Measurements from ENCODE around the gene KISS1R.
"Not testable (repeated sequence)": the region's sequence is repeated elsewhere in the genome, so short reads cannot be mapped to it uniquely, and the experiment has no call there.

Gene KISS1R

GRCh38 chr19:917323-918151 lies at the start of gene KISS1R:
TSS of gene KISS1R (plus strand) at chr19:917333. CDS start at chr19:917503, 170 bp downstream.
- DNase-seq (ENCODE audit: low read depth): no peak

- no peak for DNase-seq (ENCODE audit: low read depth)
These were observed 49.2 kb upstream of the KISS1R start for GRCh38 chr19:867855-868457.

- no peak for DNase-seq (ENCODE audit: low read depth)
These were observed 48.5 kb upstream of the KISS1R start for GRCh38 chr19:868458-869244.

DNA sequence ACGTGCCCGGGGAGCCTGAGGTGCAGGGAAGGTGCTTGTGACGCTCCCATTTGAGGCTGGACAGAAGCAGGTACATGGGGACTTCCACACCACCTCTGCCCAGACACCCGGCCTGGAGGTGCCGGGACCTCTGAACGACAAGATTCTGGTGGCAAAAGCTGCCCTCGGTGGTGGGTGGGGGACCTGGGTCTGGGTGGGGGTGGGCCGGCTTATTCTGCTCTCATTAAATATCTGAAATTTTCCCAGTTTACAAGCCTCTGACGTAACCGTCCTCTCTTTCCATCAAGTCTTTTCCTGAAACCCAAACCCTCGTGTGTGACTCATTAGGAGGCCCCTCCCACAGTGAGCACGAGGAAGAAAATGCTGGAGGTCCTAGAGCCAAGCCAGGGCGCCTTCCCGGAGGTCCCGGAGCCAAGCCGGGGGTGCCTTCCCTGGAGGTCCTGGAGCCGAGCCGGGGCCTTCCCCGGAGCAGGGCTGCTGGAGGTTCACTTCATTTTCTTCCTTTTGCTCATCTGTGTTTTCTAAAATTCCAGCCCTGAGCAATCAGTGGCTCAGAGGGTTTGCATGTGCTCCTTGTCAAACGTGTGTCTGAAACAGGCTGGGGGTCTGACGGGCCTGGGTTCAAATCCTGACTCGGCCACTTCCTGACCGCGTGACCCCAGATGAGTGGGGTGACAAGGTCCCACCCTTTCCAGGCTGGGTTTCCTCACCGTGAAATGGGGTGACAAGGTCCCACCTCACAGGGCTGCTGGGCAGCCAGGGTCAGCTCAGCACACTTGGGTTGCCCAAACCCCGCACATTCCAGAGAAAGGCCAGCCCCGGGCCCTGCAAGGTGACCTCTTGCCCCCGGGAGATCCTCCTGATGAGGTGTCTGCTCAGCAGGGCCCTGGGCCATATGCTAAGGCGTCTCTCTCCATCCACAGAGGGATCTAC lies 47.6 kb upstream of the KISS1R start:
- peak; percentile 80 for DNase-seq (ENCODE audit: low read depth)

GRCh38 chr19:870314-870713 lies 46.8 kb upstream of the KISS1R start:
- no peak for DNase-seq (ENCODE audit: low read depth)

DNA sequence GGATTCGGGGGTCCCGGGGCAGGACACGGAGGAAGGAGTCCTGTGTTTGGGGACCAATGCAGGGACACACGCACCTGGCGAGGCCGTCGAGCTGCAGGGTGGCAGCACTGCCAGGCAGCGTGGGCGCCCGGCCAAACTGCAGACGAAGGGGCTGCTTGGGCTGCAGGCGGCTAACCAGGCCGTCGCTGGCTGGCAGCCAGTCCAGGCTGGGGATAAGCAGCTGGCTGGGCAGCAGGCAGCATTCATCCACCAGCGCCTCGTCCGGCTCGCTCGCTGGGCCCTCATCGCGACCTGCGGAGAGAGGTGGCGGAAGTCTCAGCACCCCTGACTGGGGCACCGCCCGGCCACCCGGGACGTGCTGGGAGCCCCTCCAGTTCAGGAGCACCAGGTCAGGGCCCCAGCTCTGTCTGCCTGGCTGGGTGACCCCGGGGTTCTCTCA lies 46.2 kb upstream of the KISS1R start:
- DNase-seq (ENCODE audit: low read depth): no peak

DNA sequence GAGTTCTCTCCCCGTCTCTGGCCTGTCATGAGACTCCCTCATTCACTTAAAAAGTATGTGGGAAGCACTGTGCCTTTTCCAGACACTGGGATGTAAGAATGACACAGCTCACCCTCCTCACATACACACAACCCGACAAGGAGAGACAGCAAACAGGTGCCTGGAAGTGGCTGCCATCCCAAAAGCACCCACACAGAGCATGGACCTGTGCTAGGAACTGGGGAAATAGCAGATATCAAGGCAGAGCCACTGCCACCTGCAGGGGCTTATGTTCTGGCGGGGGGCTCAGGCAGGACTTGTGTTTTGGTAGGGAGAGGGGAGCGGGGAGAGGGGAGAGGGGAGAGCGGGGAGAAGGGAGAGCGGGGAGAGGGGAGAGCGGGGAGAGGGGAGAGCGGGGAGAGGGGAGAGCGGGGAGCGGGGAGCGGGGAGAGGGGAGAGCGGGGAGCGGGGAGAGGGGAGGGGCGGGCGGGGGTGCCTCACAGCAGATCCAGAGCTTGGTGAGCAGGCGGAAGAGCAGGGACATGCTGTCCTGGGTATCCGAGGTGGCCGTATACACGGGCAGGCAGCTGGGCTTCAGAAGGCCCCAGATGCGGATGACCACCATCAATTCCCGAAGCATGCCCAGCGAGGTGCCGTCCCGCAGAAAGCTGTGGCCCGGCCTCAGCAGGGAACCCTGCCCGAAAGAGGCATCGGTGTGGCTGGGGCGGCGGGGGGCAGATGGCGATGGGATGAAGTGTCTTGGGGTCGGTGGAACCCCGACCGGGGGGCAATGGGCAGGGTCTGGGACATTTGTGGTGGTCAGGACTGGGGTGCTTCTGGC lies 45.5 kb upstream of the KISS1R start:
- DNase-seq (ENCODE audit: low read depth): no peak

DNA sequence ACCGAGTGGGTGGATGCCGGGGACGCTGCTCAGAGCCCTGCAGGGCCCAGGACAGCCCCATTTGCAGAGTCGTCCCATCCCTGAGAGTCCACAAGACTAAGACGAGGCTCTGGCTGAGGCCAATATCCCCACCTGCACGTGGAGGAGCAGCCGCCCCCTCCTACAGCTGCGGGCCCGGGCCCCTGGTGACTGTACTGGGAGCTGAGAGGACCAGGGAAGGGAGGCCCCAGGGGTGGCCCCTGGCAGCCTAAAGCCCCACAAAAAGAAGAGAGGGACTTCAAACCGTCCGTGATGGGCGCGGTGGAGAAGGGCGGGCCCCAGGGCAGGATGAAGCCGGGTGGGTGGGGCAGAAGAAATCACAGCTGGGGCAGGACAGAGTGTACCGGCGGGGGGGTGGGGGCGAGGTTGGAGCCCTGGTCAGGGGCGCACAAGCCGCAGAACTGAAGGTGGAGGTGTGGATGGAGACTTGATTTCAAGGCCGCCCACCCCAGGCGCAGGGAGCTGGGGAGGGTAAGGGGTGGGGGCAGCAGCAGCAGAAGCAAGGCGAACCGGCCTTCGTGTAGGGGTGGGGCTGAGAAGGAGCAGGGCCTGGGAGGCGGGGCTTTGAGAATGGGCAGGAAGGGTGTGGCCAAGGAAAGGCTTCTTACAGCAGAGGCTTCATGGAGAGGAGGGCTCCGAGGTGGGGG lies 44.7 kb upstream of the KISS1R start:
- peak; percentile 52 for DNase-seq (ENCODE audit: low read depth)

- DNase-seq (ENCODE audit: low read depth): peak; percentile 39
These were observed 44.0 kb upstream of the KISS1R start for GRCh38 chr19:873084-873483.

DNA sequence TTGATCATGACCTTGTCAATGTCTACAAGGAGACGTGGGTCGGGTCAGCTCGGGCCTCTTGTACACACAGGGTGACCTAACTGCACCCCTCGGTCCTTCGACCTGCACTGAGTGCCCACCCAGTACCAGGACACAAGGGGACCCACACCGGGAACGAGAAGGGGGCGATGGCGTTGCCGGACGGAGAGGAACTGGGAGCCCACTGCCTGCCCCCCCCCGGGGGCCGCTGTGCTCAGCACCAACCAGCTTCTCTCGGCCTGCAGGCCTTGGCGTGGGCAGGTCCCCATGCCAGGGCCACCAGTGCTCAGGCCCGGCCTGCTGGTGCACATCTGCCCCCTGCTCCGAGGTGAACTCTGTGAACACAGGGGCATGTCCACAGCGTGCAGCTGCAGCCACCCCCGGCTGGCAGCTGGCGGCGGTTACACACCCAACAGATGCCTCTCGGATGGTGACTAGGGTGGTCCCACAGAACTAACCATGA lies 43.5 kb upstream of the KISS1R start:
- DNase-seq (ENCODE audit: low read depth): no peak

- no peak for DNase-seq (ENCODE audit: low read depth)
These were observed 41.8 kb upstream of the KISS1R start for GRCh38 chr19:875265-875879.

DNA sequence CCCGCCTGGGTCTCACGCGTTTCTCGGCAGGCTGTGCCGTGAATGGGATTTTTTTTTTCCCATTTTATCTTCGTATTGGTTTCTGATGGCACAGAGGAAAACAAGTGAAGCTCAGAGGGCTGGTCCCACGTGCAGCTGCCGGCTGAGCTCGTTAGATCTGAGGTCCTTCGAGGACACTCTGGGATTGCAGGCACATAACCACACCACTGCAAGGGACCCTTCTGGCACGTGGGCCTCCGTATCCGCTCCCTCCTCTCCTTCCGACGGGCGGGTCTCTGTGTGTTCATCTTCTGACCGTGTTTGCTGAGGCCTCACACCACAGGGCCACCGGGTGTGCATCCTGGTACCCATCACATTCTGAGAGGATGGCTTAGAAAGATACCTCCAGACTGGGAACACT lies 41.0 kb upstream of the KISS1R start:
- DNase-seq (ENCODE audit: low read depth): no peak

DNA sequence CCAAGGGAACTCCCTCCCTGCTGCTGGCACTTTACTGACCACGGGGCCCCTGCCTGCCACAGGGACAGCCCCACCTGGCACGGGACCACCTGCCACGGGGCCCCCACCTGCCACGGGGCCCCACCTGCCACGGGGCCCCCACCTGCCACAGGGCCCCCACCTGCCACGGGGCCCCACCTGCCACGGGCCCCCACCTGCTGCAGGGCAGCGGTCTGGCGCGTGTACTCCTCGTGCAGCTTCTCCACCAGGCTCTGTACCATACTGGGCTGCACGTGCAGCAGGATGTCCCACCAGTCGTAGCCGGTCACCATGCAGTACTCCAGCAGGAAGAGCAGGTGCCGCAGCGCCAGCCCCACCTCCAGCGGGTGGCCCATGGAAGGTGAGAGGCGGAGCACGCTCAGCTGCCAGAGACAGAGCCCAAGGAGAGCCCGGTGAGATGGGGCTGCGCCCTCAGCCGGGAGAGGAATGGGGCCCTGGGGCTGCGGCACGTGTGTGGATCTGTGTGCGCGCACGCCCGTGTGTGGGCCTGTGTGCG lies 40.3 kb upstream of the KISS1R start:
- no peak for DNase-seq (ENCODE audit: low read depth)

- DNase-seq (ENCODE audit: low read depth): not testable (repeated sequence)
These were observed 39.0 kb upstream of the KISS1R start for GRCh38 chr19:877992-878660.

DNA sequence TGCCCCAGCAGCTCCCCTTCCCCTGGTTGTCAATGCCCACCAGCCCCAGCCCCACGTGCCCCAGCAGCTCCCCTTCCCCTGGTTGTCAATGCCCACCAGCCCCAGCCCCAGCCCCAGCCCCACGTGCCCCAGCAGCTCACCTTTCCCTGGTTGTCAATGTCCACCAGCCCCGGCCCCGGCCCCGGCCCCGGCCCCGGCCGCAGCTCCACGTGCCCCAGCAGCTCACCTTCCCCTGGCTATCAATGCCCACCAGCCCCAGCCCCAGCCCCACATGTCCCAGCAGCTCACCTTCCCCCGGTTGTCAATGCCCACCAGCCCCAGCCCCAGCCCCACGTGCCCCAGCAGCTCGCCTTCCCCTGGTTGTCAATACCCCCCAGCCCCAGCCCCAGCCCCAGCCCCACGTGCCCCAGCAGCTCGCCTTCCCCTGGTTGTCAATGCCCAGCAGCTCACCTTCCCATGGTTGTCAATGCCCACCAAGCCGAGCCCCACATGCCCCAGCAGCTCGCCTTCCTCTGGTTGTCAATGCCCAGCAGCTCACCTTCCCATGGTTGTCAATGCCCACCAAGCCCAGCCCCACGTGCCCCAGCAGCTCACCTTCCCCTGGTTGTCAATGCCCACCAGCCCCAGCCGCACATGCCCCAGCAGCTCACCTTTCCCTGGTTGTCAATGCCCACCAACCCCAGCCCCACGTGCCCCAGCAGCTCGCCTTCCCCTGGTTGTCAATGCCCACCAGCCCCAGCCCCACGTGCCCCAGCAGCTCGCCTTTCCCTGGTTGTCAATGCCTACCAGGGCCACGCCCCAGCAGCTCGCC lies 38.2 kb upstream of the KISS1R start:
- DNase-seq (ENCODE audit: low read depth): not testable (repeated sequence)

GRCh38 chr19:879711-880438 lies 37.3 kb upstream of the KISS1R start:
- DNase-seq (ENCODE audit: low read depth): no peak
